ENCODE measurements around the gene BMP7.

BMP7 gene

DNA sequence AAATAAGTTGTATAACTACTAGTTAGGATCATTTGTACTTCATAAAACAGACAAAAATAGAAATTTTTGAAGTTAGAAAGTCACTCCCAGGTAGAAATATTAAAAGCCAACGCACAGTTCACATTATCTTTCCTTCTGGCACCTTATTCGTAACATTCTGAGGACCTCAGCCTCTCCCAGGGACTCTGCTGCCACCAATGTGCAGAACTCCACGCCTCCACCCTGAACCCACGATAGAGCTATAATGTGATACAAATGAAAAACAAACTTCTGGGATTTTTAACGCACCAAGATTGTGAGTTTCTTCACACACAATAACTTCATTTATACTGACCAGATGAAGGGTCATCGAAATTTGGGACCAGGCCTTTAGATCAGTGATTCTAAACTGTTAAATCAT, 9.5 kb downstream of the BMP7 start:
- DNase-seq (ENCODE audit: low read depth): no peak
- H3K4me3 ChIP-seq (ENCODE audit: low read depth, low read length): no peak overlapping the region
- TF ChIP-seq CTCF (IDR thresholded peaks at IDR 0.05; ENCODE audit: low read depth, low read length, missing control alignments): no peak

- TF ChIP-seq CTCF (IDR thresholded peaks at IDR 0.05; ENCODE audit: low read depth, low read length, missing control alignments): no peak
- DNase-seq (ENCODE audit: low read depth): no peak
- H3K4me3 ChIP-seq (ENCODE audit: low read depth, low read length): no peak overlapping the region
Measured at GRCh38 chr20:57256205-57256604, 10.2 kb downstream of the BMP7 start.

DNA sequence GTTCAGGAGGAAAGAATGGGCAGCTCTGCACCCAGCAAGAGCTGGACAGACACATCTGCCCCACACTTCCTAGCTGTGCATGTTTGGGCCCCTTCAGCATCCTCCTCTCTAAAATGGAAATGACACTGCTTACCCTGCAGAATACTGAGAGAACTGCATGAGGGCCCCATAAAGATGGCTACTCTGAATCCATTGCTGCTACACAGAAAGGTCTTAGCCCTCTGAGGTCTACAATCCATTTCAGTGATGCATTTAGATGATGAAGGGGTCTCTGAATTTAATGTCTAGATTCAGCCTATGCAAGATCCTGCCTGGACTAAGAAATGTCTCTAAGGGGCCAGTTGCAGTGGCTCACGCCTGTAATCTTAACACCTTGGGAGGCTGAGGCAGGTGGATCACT, 11.3 kb downstream of the BMP7 start:
- DNase-seq (ENCODE audit: low read depth): no peak
- no peak for TF ChIP-seq CTCF (IDR thresholded peaks at IDR 0.05; ENCODE audit: low read depth, low read length, missing control alignments)
- no peak overlapping the region for H3K4me3 ChIP-seq (ENCODE audit: low read depth, low read length)

- no peak for DNase-seq (ENCODE audit: low read depth)
- no peak overlapping the region for H3K4me3 ChIP-seq (ENCODE audit: low read depth, low read length)
- TF ChIP-seq CTCF (IDR thresholded peaks at IDR 0.05; ENCODE audit: low read depth, low read length, missing control alignments): no peak
Measured at GRCh38 chr20:57252559-57253162, 13.8 kb downstream of the BMP7 start.

DNA sequence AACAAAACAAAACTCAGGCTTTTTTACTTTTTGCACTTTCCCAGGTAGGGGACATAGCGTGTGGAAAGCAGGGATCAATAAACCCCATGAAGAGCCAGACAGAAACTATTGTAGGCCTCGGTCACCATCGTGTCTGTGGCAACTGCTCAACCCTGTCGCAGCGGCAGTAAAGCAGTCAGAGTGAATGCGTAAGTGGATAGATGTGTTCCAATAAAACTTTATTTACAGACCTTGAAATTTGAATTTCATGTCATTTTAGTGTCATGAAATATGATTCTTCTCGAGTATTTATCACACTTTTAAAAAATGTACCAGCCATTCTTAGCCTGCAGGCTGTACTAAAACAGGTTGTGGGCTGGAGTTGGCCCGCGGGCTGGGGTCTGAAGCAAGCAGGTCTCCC, 14.5 kb downstream of the BMP7 start:
- TF ChIP-seq CTCF (IDR thresholded peaks at IDR 0.05; ENCODE audit: low read depth, low read length, missing control alignments): no peak
- DNase-seq (ENCODE audit: low read depth): no peak

DNA sequence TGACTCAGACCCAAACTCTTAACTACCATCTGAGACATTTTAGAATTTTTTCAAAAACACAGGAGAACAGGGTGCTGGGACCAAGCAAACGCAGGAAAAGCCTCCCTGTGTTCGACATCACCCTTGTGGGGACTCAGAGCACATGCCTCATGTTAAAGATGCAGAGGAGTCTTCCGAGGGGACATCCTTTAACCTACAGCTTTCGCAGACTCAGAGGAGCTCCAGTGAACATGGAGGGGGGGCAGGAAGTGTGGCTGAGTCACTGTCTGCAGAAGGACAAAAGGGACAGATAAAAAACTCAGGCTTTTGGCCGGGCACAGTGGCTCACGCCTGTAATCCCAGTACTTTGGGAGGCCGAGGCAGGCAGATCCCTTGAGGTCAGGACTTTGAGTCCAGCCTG, 15.1 kb downstream of the BMP7 start:
- H3K4me3 ChIP-seq (ENCODE audit: low read depth, low read length): no peak overlapping the region

More for the DNA sequence above, 14.5 kb downstream of the BMP7 start:
- no peak overlapping the region for H3K4me3 ChIP-seq (ENCODE audit: low read depth, low read length)

More for the DNA sequence above, 15.1 kb downstream of the BMP7 start:
- DNase-seq (ENCODE audit: low read depth): no peak
- no peak for TF ChIP-seq CTCF (IDR thresholded peaks at IDR 0.05; ENCODE audit: low read depth, low read length, missing control alignments)
